Measurements from ENCODE around the gene GATAD2A.

Gene GATAD2A

GRCh38 chr19:19491321-19492025 lies 86.0 kb downstream of the GATAD2A start:
- no peak for DNase-seq

DNA sequence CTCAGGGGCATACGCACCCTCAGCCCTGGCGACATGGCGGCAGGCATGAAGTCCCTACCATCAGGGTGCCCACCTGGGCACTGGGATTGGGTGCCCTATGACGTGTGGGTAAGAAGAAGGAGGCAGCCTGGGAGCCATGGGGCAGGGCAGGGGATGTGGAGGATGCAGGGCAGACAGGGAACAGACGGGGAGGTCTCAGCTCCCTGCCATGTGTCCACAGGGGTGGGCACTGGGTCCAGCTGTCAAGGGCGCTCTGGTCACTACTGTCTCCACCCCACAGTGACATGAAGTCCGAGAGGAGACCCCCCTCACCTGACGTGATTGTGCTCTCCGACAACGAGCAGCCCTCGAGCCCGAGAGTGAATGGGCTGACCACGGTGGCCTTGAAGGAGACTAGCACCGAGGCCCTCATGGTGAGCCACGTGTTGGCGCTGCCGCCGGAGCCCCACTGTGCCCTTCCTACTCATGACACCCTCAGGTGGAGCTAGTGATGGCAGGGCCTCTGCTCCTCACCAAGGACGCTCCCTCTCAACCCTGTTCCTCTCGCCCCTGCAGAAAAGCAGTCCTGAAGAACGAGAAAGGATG lies 86.6 kb downstream of the GATAD2A start:
- no peak for DNase-seq

GRCh38 chr19:19493841-19494546 lies 88.5 kb downstream of the GATAD2A start:
- DNase-seq, result no peak

- no peak for DNase-seq
These were observed 90.4 kb downstream of the GATAD2A start for GRCh38 chr19:19495614-19496603.

- no peak for DNase-seq
These were observed 92.9 kb downstream of the GATAD2A start for GRCh38 chr19:19498255-19498991.

- DNase-seq, result no peak
These were observed 94.0 kb downstream of the GATAD2A start for GRCh38 chr19:19499272-19499995.

DNA sequence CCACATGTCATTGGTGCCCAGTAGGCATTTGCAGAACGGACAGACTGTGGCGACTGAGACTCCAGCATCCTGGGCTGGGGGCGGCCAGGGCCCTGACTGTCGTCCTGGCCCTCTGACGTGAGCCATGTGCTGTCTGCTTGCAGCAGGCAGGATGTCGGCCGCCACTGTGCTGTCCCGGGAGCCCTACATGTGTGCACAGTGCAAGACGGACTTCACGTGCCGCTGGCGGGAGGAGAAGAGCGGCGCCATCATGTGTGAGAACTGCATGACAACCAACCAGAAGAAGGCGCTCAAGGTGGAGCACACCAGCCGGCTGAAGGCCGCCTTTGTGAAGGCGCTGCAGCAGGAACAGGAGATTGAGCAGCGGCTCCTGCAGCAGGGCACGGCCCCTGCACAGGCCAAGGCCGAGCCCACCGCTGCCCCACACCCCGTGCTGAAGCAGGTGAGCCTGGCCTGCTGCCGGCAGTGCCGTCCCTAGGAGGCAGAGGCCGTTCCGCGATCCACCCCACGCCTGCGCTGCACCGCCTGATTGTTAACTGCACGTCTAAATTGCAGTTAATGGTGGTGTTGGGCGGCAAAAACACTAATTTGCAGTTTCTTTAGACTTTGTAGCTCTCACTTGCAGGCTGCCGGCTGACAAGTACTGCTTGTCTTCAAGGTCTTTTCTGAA lies 95.6 kb downstream of the GATAD2A start:
- DNase-seq, result no peak

- DNase-seq, result no peak
These were observed 96.3 kb downstream of the GATAD2A start for GRCh38 chr19:19501798-19502197.

DNA sequence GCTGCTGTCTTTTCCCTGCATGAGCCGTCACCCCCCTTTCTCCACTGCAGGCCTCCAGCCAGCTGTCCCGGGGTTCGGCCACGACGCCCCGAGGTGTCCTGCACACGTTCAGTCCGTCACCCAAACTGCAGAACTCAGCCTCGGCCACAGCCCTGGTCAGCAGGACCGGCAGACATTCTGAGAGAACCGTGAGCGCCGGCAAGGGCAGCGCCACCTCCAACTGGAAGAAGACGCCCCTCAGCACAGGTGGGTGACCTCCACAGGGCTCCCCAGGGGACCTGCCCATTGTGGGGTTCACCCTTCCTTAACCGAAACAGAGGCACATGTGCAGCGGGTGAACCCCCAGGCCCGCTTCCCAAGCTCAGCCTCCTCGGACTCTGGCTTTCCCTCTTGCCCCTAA lies 96.8 kb downstream of the GATAD2A start:
- DNase-seq, result no peak

GRCh38 chr19:19502808-19503602 lies 97.5 kb downstream of the GATAD2A start:
- no peak for DNase-seq

DNA sequence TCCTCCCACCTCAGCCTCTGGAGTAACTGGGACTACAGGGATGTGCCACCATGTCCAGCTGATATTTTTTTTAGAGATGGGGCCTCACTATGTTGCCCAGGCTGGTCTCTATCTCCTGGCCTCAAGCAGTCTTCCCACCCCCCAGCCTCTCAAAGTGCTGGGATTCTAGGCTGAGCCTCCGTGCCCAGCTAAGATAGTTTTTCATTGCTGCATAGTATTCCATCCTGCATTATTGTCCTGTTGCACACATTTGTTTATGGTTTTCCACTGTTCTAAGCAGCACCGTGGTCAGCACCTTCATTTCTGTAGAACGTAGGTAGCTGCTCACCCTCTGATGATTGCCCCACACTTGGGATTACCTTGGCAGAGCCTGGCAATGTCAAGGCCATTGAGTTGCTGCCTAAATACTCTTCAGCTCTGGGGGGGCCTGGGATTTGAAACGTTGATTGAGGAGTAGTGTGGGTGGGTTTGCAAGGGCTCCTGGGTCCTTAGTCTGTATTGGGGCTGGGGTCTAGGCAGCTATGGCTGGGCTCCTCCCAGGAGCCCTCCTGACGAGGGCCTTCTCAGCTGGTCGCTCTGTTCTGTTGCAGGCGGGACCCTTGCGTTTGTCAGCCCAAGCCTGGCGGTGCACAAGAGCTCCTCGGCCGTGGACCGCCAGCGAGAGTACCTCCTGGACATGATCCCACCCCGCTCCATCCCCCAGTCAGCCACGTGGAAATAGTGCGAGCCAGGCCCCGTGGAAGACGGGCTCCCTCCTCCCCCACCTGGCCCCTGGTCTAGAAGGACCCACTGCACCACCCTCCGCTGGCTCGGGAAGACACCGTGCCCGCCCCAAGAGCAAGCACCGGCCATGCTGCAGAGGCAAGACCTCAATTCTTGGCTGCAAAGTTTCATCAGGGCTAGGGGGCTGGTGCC lies 99.5 kb downstream of the GATAD2A start:
- no peak for DNase-seq

DNA sequence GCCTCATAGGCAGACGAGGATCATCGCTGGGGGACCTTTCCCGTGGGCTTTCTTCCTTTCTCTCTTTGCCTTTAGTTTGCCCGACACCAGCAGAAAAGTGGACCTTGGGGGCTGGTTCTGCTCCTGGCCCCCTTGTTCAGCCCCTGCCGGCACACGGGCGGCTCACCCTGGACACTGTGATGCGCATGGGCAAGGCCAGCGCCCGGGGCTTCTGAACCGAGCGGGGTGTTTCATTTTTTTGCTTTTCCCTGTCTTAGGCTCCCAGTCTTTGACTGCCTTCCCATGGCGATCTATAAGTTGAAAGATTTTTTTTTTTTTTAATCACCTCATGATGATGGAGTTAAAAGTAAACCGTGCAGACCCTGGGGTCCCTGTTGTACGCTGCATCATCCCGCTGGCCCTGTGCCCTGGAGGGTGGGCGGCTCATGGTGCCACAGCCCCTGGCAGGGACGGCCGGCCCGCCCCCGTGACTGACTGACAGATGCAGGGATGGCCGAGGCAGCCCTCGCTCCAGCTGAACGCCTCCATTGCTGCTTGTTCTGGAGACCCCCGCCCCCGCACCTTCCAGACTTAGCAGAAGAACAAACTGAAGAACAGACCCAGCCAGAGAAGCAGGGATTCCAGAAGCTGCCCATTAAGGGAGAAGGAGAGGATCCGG lies 100.3 kb downstream of the GATAD2A start:
- no peak for DNase-seq

DNA sequence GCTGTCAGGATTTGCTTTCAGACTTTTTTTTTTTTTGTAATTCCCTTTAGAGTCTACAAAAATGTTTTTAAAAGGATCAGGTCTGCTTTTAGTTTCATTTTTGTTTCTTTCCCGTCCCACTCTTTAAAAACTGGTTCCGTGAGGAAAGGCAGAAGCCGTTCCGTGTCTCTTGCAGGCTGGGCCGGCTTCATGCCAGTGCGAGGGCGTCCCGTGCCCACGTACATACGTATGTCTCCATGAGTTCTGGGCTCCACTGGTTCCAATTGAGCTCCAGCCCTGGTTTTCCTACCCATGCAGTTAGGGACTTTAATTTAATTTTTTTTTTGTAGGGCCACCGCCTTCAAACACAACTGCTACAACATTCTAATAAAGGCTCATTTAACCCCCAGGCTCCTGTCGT lies 101.1 kb downstream of the GATAD2A start:
- DNase-seq, result no peak

GRCh38 chr19:19507354-19507753 lies 101.9 kb downstream of the GATAD2A start:
- no peak for DNase-seq

- no peak for DNase-seq
These were observed 102.7 kb downstream of the GATAD2A start for GRCh38 chr19:19508217-19508616.

GRCh38 chr19:19510432-19510831 lies 105.0 kb downstream of the GATAD2A start:
- no peak for DNase-seq

DNA sequence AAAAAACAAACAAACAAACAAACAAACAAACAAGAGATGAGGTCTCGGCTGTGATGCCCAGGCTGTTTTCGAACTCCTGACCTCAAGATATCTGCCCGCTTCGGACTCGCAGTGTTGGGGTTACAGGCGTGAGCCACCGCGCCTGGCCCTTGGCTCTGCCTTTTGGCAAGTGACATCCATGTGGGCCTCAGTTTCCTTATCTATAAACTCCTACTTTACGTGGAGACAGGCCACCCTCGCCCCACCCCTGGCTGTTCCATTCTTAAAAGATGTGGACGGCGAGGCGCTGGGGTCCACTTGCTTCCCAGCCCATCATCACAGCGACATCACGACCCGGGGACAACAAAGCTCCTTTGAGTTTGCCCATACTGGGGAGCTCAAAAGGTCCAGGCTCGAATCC lies 108.2 kb downstream of the GATAD2A start:
- no peak for DNase-seq

- DNase-seq, result no peak
These were observed 108.8 kb downstream of the GATAD2A start for GRCh38 chr19:19514215-19514657.

Measured in activated CD4-positive, alpha-beta T cell treated with anti-CD3 and anti-CD28 coated beads for 1 hour (primary cell).